COR-L47 (cell line): ENCODE results near the gene BSCL2.
"Not testable (repeated sequence)": the region's sequence is repeated elsewhere in the genome, so short reads cannot be mapped to it uniquely, and the experiment has no call there.

Source experiments
- DNase-seq: peaks from one replicate; lab custom pipeline; 2025; lab: John Stamatoyannopoulos, UW

The BSCL2 gene

GRCh38 chr11:62656796-62657429 is 50.3 kb downstream of the BSCL2 start:
- DNase-seq: no peak

GRCh38 chr11:62654297-62654696 is 52.9 kb downstream of the BSCL2 start:
- no peak for DNase-seq

- no peak for DNase-seq
Measured at GRCh38 chr11:62652161-62653006, 54.8 kb downstream of the BSCL2 start.

- not testable (repeated sequence) for DNase-seq
Measured at GRCh38 chr11:62650283-62650682, 56.9 kb downstream of the BSCL2 start.

- DNase-seq: no peak
Measured at GRCh38 chr11:62649486-62649885, 57.7 kb downstream of the BSCL2 start.

GRCh38 chr11:62648967-62649364 is 58.3 kb downstream of the BSCL2 start:
- no peak for DNase-seq

GRCh38 chr11:62648185-62648966 is 58.8 kb downstream of the BSCL2 start:
- no peak for DNase-seq

- no peak for DNase-seq
Measured at GRCh38 chr11:62647609-62648005, 59.6 kb downstream of the BSCL2 start.

GRCh38 chr11:62646825-62647608 is 60.2 kb downstream of the BSCL2 start:
- DNase-seq: no peak

- DNase-seq: peak; percentile 100
Measured at GRCh38 chr11:62645946-62646824, 61.0 kb downstream of the BSCL2 start, which contains the start of gene GANAB. Gene GANAB (minus strand): TSS chr11:62646613. CDS start chr11:62646599, 14 bp downstream.

- no peak for DNase-seq
Measured at GRCh38 chr11:62645671-62645945, 61.6 kb downstream of the BSCL2 start.

- no peak for DNase-seq
Measured at GRCh38 chr11:62644220-62644619, 63.0 kb downstream of the BSCL2 start.
